Measurements from ENCODE around the gene CCDC116. TPM values are rescaled to one million over a fixed set of nuclear protein-coding genes. Genes with fewer than 3 reads are reported as not detected.

The CCDC116 gene
- total RNA-seq, 4 donors from 2014 or later: 0.20 to 0.22 TPM; not detected in 2

DNA sequence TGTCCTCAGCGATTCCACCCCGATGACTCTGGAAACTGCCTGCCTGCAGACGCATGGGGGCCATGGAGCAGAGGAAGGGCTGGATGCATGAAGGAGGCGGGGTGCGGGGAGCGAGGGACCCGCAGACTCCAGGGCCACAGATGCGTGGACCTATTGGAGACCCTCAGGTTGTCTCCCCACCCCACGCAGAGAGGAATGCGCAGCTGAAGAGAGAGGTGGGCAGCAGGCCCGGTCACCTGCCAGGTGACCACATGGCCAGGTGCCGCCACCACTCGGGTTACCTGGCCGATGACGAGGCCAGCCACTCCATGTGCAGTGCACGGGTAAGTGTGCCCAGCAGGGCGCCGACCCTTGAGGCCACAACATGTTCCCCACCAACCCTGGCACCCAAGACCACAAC, 371 bp downstream of the CCDC116 start:
- H3K27me3 ChIP-seq: no peaks in the 10 kb centered on the region
- H3K27ac ChIP-seq: no peak overlapping the region
- intact Hi-C loops (cut with DNase I; ENCODE audit: low total_unique reads): no loop called here
- TF ChIP-seq, protein P1, sequence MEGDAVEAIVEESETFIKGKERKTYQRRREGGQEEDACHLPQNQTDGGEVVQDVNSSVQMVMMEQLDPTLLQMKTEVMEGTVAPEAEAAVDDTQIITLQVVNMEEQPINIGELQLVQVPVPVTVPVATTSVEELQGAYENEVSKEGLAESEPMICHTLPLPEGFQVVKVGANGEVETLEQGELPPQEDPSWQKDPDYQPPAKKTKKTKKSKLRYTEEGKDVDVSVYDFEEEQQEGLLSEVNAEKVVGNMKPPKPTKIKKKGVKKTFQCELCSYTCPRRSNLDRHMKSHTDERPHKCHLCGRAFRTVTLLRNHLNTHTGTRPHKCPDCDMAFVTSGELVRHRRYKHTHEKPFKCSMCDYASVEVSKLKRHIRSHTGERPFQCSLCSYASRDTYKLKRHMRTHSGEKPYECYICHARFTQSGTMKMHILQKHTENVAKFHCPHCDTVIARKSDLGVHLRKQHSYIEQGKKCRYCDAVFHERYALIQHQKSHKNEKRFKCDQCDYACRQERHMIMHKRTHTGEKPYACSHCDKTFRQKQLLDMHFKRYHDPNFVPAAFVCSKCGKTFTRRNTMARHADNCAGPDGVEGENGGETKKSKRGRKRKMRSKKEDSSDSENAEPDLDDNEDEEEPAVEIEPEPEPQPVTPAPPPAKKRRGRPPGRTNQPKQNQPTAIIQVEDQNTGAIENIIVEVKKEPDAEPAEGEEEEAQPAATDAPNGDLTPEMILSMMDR (IDR thresholded peaks at IDR 0.05 in 4 of 5, conservative IDR thresholded peaks at IDR 0.05 in 1 of 5): no peak
- no peak for TF ChIP-seq POLR2A (IDR thresholded peaks at IDR 0.05)
- H3K9me3 ChIP-seq: no peaks in the 10 kb centered on the region
- in situ Hi-C loops (cut with MboI; ENCODE audit: low sequenced_read_pairs in 4 of 4): no loop called here
- peaks cover 0 to 9% of the 10 kb centered on the region in 2 donors for H3K4me1 ChIP-seq
- no peaks in the 10 kb centered on the region for H3K36me3 ChIP-seq
- no peak overlapping the region for H3K4me3 ChIP-seq
- DNase-seq (no peak), ATAC-seq (no peak)

DNA sequence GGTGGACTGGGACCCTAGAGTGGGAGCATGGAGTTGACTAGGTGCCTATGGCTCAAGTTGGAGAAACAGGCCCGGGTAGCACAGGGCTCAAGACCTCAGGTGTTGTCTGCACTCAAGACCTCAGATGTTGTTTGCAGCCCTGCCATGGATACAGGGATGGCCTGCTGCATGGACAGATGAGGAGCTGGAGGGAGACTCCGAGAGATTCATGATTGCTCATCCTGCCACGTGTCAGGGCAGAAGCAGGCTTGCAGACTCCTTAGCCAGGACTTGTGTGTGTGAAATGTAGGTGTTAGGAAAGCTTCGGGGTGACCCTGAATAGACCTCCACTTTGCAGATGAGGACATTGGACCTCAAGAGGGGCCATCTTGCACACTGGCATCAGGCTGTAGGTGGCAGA, 921 bp downstream of the CCDC116 start:
- Histone ChIP-seq H3K36me3 (no peaks in the 10 kb centered on the region), H3K4me3 (no peak overlapping the region), H3K27ac (no peak overlapping the region), H3K9me3 (no peaks in the 10 kb centered on the region), H3K4me1 (peaks cover 0 to 9% of the 10 kb centered on the region in 2 donors), H3K27me3 (no peaks in the 10 kb centered on the region)
- intact Hi-C loops (cut with DNase I; ENCODE audit: low total_unique reads): no loop called here
- DNase-seq (no peak), ATAC-seq (no peak)
- TF ChIP-seq POLR2A (IDR thresholded peaks at IDR 0.05): no peak
- TF ChIP-seq, protein P1 (IDR thresholded peaks at IDR 0.05 in 4 of 5, conservative IDR thresholded peaks at IDR 0.05 in 1 of 5): no peak
- in situ Hi-C loops (cut with MboI; ENCODE audit: low sequenced_read_pairs in 4 of 4): no loop called here

DNA sequence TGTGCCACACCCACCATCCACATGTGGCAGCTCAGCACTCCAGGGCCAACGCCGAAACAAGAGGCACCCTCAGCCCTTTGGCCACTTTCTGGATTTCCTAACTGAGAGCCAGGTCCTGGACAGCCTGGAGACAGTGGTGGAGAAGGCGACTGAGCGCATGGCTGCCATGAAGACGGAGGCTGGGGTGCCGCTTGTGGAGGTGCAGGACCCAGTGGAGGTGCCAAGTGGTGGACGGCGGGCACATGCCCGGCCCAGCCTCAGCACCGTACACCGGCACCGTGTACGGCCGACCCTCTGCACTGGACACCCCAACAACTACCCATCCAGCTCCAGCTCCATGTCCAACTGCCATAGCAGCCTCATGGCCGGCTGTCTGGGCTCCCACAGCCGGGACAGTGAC, 1.5 kb downstream of the CCDC116 start:
- Histone ChIP-seq H3K27me3 (no peaks in the 10 kb centered on the region), H3K27ac (no peak overlapping the region), H3K4me1 (peaks cover 0 to 7% of the 10 kb centered on the region in 2 donors), H3K9me3 (no peaks in the 10 kb centered on the region), H3K36me3 (no peaks in the 10 kb centered on the region), H3K4me3 (no peak overlapping the region)
- in situ Hi-C loops (cut with MboI; ENCODE audit: low sequenced_read_pairs in 4 of 4): no loop called here
- DNase-seq (no peak), ATAC-seq (no peak)
- intact Hi-C loops (cut with DNase I; ENCODE audit: low total_unique reads): no loop called here
- TF ChIP-seq, protein P1 (IDR thresholded peaks at IDR 0.05 in 4 of 5, conservative IDR thresholded peaks at IDR 0.05 in 1 of 5): no peak
- no peak for TF ChIP-seq POLR2A (IDR thresholded peaks at IDR 0.05)

DNA sequence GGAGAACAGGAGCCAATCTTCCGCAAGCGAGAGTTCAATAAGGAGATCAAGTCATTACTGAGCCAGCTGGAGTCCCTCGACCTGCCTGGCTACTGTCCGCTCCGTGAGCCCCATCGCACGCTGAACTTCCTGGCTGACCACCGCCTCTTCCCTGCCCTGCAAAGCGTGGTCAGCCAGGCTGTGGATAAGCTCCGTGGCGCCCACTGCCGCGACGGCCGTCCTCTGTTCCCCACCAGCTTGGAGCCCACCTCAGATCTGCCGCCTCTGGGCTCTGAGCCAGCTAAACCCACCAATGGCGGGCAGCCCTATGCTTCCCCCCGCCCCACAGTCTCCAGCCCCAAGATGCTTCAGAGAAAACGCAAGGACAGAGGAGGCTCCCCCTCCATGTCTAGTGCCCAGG, 2.3 kb downstream of the CCDC116 start:
- Histone ChIP-seq H3K27ac (no peak overlapping the region), H3K4me1 (peaks cover 0 to 3% of the 10 kb centered on the region in 2 donors), H3K9me3 (no peaks in the 10 kb centered on the region), H3K27me3 (no peaks in the 10 kb centered on the region), H3K4me3 (no peak overlapping the region), H3K36me3 (no peaks in the 10 kb centered on the region)
- intact Hi-C loops (cut with DNase I; ENCODE audit: low total_unique reads): no loop called here
- in situ Hi-C loops (cut with MboI; ENCODE audit: low sequenced_read_pairs in 4 of 4): no loop called here
- no peak for TF ChIP-seq POLR2A (IDR thresholded peaks at IDR 0.05)
- TF ChIP-seq, protein P1 (IDR thresholded peaks at IDR 0.05 in 4 of 5, conservative IDR thresholded peaks at IDR 0.05 in 1 of 5): no peak
- ATAC-seq: no peak
- DNase-seq: no peak

All from gastrocnemius medialis (tissue), 4 donors.